NCI-H128 (cell line): Measurements from ENCODE around the gene MIDN.
A peak's percentile ranks its signal among the peaks of the same experiment; 100 is the strongest.
"Not testable (repeated sequence)": the region's sequence is repeated elsewhere in the genome, so short reads cannot be mapped to it uniquely, and the experiment has no call there.

Source experiments
- DNase-seq: peaks from one replicate; lab custom pipeline; 2025; ENCODE audit not compliant: unreplicated experiment; lab: John Stamatoyannopoulos, UW

Gene MIDN

DNA sequence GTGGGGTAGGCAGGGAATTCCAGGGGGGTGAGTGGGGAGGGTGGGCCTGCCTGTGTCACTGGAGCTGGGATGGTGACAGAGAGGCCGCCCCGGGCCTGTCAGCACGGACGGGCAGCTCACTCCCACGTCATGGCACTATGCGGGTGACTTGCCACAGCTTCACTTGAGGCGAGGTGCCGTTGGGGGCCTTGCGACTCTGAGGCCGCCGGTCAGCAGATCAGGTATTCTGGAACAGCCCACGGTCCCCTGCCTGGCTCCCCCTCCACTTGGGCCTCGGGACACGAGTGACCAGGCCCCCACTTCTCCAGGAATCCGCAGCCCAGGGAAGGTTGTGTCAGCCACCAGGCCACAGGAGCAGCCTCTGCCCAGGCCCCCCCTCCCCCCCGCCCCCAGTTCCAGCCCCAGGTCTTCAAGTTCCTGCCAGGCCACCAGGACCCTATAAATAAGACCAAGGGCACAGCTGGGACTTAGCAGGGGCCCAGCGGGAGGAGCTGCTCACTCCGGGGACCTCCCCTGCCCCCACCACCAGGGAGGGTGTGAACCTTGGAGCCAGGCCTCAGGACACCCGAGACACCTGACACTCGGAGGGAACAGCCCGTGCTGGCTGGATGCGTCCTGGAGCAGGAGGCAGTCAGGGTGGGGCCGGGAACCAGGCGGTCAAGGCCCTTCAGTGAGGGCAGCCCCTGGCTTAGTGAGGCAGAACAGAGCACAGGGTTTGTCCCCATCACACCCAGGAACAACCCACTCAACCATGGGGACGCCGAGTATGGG, 2.7 kb upstream of the MIDN start:
- no peak for DNase-seq

- not testable (repeated sequence) for DNase-seq
Measured at GRCh38 chr19:1246265-1247087, 1.9 kb upstream of the MIDN start.

DNA sequence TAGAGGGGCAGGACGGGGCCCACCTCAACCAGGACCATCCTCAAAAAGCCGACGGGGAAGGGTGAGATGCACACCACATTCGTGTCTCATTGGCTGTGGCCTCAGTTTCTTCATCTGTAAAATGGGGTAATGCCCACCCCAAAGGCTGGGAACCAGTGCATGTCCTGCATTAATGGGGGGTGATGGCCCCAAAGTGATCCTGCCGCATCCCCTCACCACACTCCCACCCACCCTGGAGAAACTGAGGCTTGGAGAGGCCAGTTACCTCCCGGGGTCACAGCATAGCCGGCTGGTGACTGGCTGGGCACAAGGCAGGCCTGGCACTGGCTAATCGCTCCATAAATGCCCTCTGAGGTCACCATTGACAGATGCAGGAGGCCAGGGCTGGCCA, 640 bp upstream of the MIDN start:
- DNase-seq, result no peak

DNA sequence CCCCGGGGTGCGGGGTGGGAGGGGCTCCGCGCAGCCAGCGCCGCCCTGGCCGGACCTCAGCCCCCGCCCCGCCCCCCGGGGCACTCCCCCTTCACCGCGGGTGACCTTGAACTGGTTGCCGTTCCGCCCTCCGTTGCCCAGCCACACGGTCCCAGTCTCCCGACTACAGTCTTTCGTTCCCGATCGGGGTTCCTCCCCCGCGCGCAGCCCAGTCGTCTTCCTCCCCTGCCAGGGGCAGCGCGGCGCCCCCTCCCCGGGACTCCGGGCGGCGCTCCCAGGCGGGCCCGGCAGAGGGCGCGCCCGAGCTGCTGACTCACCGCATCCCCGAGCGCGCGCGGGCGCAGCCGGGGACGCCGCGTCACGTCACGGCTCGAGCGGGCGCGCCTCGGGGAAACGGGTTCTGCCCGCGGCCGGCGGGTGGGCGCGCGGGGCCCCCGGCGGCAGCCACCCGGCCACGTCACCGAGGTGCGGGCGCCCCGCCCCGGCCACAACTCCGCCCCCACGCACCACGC, 459 bp downstream of the MIDN start:
- DNase-seq, result peak; percentile 42

GRCh38 chr19:1249298-1249989, 1.1 kb downstream of the MIDN start:
- DNase-seq, result peak; percentile 90

- no peak for DNase-seq
Measured at GRCh38 chr19:1249990-1250436, 1.6 kb downstream of the MIDN start.

DNA sequence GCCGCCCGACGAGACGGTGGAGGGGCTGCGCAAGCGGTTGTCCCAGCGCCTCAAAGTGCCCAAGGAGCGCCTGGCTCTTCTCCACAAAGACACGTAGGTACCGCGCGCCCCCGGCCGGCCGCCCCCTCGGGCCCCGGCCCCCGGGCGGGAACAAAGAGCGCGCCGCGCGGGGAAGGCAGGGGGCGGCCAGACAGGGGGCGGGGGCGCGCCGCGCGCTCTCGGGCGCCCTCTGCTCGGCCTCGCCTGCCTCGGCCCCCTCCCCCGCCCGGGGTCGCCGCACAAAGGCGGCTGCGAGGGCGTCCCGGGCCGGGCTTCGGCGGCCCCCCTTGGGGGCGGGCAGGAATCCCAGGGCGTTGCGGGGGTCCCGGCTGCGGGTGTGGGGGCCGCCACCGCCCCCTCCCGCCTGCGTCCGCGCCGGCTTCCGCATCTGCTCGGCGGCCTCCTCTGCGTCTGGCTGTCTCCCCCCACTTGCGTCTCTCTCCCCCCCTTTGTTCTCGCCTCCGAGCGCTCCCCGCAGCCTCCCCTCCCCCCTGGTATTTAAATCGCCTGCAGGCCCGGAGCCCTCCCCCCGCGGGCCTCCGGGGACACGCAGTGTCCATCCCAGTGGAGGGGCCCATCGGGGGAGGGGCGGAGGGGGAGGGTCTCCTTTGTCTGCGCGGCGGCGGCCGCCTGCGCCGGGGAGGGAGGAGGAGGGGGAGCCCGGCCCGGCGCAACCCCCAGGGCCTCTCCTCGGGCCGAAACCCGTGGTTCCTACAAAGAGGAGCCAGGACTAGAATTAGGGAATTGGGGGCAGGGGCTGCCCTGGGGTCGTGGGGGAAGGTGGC, 2.3 kb downstream of the MIDN start:
- DNase-seq, result no peak

GRCh38 chr19:1251330-1252220, 3.2 kb downstream of the MIDN start:
- DNase-seq, result no peak

DNA sequence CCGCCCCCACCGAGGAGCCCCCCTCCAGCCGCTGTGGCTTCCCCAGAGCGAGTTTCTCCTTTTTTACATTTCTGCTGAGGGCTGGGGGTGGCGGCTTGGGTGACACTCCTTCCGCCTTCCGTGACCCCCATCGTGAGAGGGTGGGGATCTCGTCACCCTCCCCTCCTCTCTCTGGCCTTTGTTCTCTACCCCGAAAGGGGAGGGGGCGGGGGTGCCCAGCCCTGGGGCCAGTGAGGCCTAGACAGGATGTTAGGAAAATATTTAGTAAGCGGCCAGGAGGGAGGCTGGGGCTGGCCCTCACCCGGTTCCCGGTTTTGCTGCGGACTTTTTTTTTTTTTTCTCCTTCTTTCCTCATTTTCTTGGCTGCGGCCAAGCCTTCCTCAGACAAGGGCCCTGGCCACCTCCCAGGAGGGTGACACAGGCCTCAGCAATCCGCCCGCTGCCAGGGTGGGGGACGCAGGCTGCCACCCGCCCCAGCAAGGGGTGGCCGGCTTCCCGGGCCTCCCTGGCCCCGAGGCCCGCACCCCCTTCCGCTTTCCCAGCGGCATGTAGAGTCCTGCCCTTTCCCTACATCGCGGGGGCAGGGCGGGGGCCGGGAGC, 3.9 kb downstream of the MIDN start:
- no peak for DNase-seq

- no peak for DNase-seq
Measured at GRCh38 chr19:1252821-1253513, 4.6 kb downstream of the MIDN start.

DNA sequence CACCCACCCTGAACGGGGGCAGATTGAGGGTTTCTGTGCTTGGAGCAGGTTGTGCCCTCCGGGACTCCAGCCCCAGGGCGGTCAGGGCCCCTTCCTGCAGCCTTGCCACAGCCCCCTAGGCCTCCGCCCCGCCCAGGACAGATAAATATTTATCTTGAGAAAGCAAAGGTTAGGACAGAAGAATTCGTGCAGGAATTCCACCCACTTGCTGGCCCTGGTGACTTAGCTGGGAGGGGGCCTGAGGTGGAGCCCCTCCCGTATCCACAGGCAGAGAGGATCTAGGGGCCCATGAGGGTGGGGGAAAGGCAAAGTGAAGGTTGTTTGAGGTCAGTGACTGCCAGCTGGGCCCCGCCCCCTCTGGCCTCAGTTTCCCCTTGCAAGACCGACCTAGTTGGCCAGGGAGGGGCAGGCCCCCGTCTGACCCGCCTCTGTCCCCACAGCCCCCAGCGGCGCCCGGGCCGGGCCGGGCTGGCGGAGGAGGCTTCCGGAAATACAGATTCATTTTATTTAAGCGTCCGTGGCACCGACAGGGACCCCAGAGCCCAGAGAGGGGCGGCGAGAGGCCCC, 5.2 kb downstream of the MIDN start:
- DNase-seq, result no peak

DNA sequence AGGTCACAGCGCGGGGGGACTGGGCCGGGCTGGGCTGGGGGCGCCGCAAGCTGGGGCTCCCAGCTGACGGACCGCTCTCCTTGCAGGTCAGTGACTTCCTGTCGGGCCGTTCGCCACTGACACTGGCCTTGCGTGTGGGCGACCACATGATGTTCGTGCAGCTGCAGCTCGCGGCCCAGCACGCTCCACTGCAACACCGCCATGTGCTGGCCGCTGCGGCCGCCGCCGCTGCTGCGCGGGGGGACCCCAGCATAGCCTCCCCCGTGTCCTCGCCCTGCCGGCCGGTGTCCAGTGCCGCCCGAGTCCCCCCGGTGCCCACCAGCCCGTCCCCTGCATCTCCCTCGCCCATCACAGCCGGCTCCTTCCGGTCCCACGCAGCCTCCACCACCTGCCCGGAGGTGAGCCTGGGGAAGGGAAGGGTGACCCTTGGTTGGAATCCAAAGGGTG, 5.7 kb downstream of the MIDN start:
- no peak for DNase-seq

- DNase-seq, result no peak
Measured at GRCh38 chr19:1254530-1255185, 6.3 kb downstream of the MIDN start.

- DNase-seq, result no peak
Measured at GRCh38 chr19:1255186-1256161, 7.1 kb downstream of the MIDN start.

DNA sequence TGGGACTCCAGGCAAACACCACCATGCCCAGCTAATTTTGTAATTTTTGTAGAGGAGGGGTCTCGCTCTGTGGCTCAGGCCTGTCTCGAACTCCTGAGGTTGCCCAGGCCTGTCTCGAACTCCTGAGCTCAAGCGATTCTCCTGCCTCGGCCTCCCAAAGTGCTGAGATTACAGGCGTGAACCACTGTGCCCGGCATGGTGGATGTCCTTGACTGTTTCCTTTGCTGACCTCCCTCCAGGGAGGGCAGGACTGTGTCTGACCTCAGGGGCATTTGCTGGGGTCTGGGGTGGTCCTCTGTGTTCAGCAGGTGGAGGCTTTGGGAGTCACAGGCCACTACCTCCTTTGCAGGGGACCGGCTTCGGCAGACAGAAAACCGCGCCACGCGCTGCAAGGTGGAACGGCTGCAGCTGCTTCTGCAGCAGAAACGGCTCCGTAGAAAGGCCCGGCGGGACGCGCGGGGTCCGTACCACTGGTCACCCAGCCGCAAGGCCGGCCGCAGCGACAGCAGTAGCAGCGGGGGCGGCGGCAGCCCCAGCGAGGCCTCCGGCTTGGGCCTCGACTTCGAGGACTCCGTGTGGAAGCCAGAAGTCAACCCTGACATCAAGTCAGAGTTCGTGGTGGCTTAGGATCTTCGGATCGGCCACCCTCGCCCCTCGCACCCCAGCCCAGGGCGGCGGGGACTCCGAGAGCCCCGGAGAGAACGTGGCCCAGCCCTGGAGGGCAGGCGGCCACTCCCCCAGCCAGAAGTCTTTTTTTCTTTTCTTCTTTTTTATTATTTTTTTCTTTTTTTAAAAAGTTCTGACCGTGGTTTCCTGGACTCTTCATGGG, 8.5 kb downstream of the MIDN start:
- no peak for DNase-seq
